Globus pallidus (tissue), 1 donor: ENCODE data around the gene HNMT.
"Not testable (repeated sequence)": the region's sequence is repeated elsewhere in the genome, so short reads cannot be mapped to it uniquely, and the experiment has no call there.

Experiments
- DNase-seq: peaks from one replicate; pipeline ENCODE4 v3.0.0-alpha.2; 2015; ENCODE audit warnings: low spot score

HNMT gene

GRCh38 chr2:137975280-137976271 lies 11.3 kb downstream of the HNMT start:
- no peak for DNase-seq

DNA sequence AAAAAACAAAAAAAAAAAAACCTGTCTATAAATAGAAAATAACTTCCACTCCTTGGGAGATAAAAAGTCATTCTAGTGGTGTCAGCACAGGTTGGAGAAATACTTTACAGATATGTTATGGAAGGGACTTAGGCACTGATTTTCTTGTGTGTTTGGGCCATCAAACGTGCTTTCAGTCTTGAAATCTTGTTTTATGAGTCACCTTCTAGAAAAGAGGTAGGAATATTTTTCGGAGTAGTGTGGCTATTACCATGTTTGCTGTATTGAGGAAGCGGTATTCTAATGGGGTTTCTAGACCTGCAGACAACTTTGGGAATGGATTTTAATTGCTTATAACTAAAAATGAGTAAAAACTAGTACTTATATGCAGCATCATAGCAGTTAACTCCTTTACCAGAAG lies 12.0 kb downstream of the HNMT start:
- no peak for DNase-seq

GRCh38 chr2:137977790-137978189 lies 13.5 kb downstream of the HNMT start:
- no peak for DNase-seq

GRCh38 chr2:137980459-137980858 lies 16.2 kb downstream of the HNMT start:
- DNase-seq, result no peak

DNA sequence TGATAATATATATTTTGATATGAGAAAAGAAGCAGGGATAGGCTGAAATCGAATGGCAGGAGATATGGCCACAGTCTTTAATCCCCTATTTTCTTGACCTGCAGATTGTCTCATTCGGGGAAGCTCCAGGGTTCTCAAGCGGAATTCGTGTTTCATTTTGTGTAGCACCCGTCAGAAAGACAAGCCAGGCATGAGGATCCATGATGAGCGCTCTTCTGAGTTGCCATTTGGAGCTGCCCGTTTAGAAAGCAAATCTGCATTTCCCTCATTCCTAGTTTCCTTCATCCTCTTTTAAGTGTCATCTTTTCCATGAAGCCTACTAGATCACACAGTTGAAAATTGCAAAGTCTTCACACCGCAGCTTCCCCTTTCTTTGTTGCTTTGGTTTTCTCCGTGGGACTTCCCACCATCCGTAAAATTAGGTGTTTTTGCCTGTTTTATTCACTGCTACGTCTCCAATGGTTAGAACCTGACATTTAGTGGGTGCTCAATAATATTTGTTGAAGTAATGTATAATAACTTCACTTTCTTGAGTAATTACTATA lies 16.9 kb downstream of the HNMT start:
- no peak for DNase-seq

- DNase-seq, result no peak
Measured at GRCh38 chr2:137983581-137983980, 19.3 kb downstream of the HNMT start.

DNA sequence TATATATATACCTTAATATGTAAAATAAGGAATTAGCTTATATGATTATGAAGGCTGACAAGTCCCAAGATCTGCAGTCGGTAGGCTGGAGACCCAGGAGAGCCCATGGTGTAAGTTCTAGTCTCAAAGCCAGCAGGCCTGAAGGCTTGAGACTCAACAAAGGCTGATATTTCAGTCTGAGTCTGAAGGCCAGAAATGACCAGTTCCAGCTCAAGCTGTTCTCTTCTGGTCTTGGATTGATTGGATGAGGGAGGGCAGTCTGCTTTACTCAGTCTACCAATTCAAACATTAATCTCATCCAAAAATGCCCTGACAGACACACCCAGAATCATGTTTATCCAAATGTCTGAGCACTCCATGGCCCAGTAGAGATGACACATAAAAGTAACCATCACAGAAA lies 22.0 kb downstream of the HNMT start:
- DNase-seq, result no peak

DNA sequence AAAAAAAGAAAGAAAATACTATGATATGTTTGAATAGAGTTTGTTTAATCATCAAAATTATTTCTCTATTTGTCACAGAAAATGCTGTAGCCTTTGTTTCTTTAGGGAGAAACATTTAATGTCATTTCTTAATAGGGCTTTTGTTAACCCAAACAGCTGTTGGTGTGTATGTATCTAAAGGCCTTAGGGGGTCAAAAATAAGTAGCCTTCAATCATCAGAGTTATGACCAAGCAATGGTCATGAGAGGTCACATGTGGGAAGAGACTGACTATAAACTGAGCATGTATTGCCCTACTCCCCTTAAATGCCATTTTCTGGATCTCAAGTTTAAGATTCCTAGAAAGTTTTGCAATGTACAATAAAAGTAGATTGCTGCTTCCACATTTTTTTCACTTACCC lies 22.7 kb downstream of the HNMT start:
- no peak for DNase-seq

- DNase-seq, result no peak
Measured at GRCh38 chr2:137991078-137991477, 26.8 kb downstream of the HNMT start.

- no peak for DNase-seq
Measured at GRCh38 chr2:137992039-137992646, 27.9 kb downstream of the HNMT start.

GRCh38 chr2:137993715-137994476 lies 29.6 kb downstream of the HNMT start:
- DNase-seq, result not testable (repeated sequence)

DNA sequence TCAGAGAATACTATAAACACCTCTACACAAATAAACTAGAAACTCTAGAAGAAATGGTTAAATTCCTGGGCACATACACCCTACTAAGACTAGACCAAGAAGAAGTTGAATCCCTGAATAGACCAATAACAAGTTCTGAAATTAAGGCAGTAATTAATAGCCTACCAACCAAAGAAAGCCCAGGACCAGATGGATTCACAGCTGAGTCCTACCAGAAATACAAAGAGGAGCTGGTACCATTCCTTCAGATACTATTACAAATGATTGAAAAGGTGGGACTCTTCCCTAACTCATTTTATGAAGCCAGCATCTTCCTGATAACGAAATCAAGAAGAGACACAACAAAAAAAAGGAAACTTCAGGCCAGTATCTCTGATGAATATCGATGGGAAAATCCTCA lies 31.1 kb downstream of the HNMT start:
- DNase-seq, result not testable (repeated sequence)

DNA sequence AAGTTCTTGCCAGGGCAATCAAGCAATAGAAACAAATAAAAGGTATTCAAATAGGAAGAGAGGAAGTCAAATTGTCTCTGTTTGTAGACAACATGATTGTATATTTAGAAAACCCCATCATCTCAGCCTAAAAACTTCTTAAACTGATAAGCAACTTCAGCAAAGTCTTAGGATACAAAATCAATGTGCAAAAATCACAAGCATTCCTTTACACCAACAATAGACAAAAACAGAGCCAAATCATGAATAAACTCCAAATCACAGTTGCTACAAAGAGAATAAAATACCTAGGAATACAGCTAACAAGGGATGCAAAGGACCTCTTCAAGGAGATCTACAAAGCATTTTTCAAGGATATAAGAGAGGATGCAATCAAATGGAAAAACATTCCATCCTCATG lies 31.9 kb downstream of the HNMT start:
- DNase-seq, result not testable (repeated sequence)

DNA sequence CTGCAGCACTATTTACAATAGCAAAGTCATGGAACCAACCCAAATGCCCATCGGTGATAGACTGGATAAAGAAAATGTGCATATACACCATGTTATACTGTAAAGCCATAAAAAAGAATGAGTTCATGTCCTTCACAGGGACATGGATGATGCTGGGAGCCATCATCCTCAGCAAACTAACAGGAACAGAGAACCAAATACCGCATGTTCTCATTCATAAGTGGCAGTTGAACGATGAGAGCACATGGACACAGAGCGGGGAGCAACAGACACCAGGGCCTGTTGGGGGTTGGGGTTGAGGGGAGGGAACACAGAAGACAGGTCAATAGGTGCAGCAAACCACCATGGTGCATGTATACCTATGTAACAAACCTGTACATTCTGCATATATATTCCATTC lies 33.5 kb downstream of the HNMT start:
- DNase-seq, result no peak

DNA sequence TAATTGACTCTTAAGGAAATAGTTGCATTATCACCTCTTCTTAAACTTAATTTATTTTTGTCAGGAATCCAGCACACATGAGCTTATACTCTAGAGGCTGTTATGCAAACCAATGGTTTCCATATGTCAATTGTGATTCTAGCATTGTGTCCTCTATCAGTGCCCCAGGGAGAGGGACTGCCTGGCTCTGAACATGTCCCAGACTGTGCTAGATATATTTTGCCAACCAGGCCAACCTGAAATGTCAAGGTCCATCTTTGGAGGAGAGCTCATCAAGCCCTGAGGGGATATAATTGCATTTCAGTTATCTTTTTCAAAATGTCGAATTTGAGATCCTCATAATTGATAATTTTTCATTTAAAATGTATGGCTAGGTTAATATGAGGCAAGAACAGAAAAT lies 34.2 kb downstream of the HNMT start:
- no peak for DNase-seq

- no peak for DNase-seq
Measured at GRCh38 chr2:137999273-137999672, 35.0 kb downstream of the HNMT start.

DNA sequence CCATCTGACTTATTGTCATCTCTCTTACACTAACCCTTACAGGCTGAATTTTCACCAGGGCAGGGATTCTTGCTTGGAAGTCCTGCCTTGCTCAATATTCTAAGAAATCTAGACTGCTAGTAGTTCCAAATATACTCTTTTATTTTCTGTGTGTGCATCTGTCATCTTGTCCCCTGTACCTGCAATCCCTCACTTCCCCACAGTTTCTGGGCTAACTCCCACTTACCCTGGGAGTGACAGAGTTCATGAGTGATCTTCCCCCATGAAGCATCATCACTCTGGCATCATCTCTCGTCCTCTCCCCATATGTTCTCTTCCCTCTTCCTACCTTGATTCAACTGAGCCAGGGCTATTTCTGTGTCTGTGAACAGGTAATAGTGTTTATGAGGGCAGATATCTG lies 35.7 kb downstream of the HNMT start:
- DNase-seq, result no peak

DNA sequence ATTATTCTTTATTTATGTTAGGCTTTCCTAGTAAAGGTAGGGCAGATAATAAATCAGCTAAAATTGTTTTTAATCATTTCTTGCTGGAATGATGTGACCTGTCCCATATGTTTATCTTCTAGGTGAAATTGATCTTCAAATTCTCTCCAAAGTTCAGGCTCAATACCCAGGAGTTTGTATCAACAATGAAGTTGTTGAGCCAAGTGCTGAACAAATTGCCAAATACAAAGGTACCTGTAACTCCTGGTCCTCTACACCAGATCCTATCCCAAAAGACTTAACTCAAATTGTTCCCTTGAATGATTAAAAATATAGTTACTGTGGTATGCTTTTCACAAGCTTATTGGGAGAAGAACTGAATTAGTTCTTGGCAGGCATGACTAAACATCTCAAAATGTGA lies 36.5 kb downstream of the HNMT start:
- no peak for DNase-seq

GRCh38 chr2:138003411-138003810 lies 39.1 kb downstream of the HNMT start:
- no peak for DNase-seq

- DNase-seq, result no peak
Measured at GRCh38 chr2:138007431-138007830, 43.2 kb downstream of the HNMT start.

DNA sequence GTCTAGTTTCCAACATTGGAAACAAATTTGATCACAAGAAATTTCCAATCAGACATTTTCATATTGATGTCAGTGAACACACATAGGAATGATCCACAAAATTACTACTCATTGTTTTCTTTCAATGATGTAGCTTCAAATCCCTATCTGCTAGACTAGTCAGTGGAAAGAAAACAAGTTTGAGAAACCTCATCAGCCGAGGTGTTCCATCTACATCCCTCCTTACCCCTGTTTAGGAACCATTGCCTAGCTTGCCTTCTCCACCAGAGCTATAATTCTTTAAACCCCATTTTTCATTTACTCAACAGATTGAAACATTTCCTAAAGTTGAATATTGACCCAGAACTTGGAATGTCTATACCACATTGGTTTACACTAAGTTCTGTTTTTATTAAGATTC lies 45.3 kb downstream of the HNMT start:
- DNase-seq, result no peak

- no peak for DNase-seq
Measured at GRCh38 chr2:138010890-138011289, 46.6 kb downstream of the HNMT start.
